ENCODE results near the gene COQ5. TPM values are rescaled to one million over a fixed set of nuclear protein-coding genes. Genes with fewer than 3 reads are reported as not detected.

The COQ5 gene
- total RNA-seq, 1 experiment from 2014 or later, result 39.3 TPM

GRCh38 chr12:120483621-120484020 lies 45.3 kb downstream of the COQ5 start:
- no peak for DNase-seq (ENCODE audit: low read depth)

GRCh38 chr12:120481022-120481767 lies 47.8 kb downstream of the COQ5 start:
- DNase-seq (ENCODE audit: low read depth), result no peak

GRCh38 chr12:120480211-120480610 lies 48.7 kb downstream of the COQ5 start:
- no peak for DNase-seq (ENCODE audit: low read depth)

- DNase-seq (ENCODE audit: low read depth), result no peak
Measured at GRCh38 chr12:120479458-120479857, 49.5 kb downstream of the COQ5 start.

GRCh38 chr12:120475643-120476042 lies 53.3 kb downstream of the COQ5 start:
- DNase-seq (ENCODE audit: low read depth), result no peak

- peak; percentile 95 for DNase-seq (ENCODE audit: low read depth)
Measured at GRCh38 chr12:120474616-120474960, 54.4 kb downstream of the COQ5 start.

- no peak for DNase-seq (ENCODE audit: low read depth)
Measured at GRCh38 chr12:120473807-120474615, 54.9 kb downstream of the COQ5 start.

GRCh38 chr12:120472521-120472920 lies 56.4 kb downstream of the COQ5 start:
- DNase-seq (ENCODE audit: low read depth), result no peak

- peak; percentile 31 for DNase-seq (ENCODE audit: low read depth)
Measured at GRCh38 chr12:120470150-120470784, 58.7 kb downstream of the COQ5 start.

- DNase-seq (ENCODE audit: low read depth), result peak; percentile 93
Measured at GRCh38 chr12:120469450-120470149, 59.4 kb downstream of the COQ5 start, which contains the start of gene SRSF9. Gene SRSF9 (minus strand): TSS chr12:120469748. CDS start chr12:120469609, 139 bp downstream.

- DNase-seq (ENCODE audit: low read depth), result peak; percentile 13
Measured at GRCh38 chr12:120468821-120469449, 60.0 kb downstream of the COQ5 start.

- peak; percentile 70 for DNase-seq (ENCODE audit: low read depth)
Measured at GRCh38 chr12:120468325-120468820, 60.6 kb downstream of the COQ5 start.

GRCh38 chr12:120467439-120467838 lies 61.5 kb downstream of the COQ5 start:
- no peak for DNase-seq (ENCODE audit: low read depth)

GRCh38 chr12:120466560-120467315 lies 62.2 kb downstream of the COQ5 start:
- peak; percentile 42 for DNase-seq (ENCODE audit: low read depth)

GRCh38 chr12:120465756-120466155 lies 63.2 kb downstream of the COQ5 start:
- no peak for DNase-seq (ENCODE audit: low read depth)

GRCh38 chr12:120463712-120464111 lies 65.2 kb downstream of the COQ5 start:
- DNase-seq (ENCODE audit: low read depth), result no peak

- no peak for DNase-seq (ENCODE audit: low read depth)
Measured at GRCh38 chr12:120462099-120462640, 66.8 kb downstream of the COQ5 start.

- no peak for DNase-seq (ENCODE audit: low read depth)
Measured at GRCh38 chr12:120460157-120460556, 68.8 kb downstream of the COQ5 start.

- no peak for DNase-seq (ENCODE audit: low read depth)
Measured at GRCh38 chr12:120457133-120457532, 71.8 kb downstream of the COQ5 start.

GRCh38 chr12:120455302-120455701 lies 73.7 kb downstream of the COQ5 start:
- DNase-seq (ENCODE audit: low read depth), result no peak

Data from M059J (cell line).